KG1 (cell line): ENCODE results near the gene FAM81A.
"Not testable (repeated sequence)": the region's sequence is repeated elsewhere in the genome, so short reads cannot be mapped to it uniquely, and the experiment has no call there.

Experiments
- DNase-seq: peaks from one replicate; lab custom pipeline; 2025; lab: John Stamatoyannopoulos, UW

The FAM81A gene

DNA sequence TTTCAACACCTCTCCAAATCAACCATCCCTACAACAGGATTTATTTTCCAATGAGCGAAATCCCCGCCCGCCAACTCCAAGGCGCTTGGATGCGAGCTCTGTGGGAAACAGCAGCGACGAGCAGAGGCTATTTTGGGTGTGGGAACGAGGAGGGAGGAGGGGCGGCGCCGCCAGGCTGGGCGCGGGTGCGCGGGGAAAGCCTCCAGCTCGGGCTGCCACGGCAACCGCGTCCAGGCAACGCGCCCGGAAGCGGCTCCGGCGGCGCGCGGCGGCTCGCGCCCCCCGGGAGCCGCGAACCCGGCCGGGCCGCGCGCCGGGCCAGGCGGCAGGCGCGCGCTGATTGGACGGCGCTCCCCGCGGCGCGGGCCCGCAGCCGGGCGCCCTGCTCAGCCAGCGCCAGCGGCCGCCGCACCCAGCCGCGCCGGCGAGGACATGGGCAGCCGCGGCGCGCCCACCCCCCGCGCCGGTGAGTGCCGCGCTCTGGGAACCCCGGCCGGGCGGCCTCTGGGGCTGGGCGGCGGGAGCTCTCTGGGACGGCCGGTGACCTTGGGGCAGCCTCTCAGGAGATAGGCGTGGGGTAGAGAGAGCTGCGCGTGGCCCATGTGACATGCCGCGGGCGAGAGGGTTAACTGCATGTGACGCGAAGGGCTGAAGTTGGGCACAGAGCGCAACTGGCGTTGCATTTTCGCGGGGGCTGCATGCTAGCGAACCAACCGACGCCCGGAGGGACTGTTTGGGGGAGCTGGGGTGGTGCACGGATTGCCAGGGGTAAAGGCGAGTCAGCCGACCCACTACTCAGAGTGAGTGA, at the start of gene FAM81A:
FAM81A (plus strand) TSS at position 370 of the 808 bp plus-strand sequence. CDS start 20,441 bp downstream, outside the sequence.
- DNase-seq, result no peak

DNA sequence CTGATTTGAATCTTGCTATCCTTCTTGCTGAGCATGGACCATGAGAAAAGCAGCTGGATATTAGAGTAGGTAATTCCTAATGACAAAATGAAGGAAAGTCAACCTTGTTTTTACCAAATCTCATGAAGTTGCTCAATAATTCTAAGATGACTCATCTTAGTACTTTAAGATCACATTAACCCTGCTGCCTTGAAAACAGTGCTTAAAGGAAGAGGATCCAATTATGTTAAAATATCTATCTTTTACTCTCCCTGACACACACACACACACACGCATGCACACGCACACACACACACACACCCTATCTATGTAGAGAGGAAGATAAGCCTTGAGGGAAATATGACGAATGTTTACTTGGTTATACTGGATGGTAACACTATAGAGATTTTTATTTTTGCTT, 49.3 kb upstream of the FAM81A start:
- no peak for DNase-seq

DNA sequence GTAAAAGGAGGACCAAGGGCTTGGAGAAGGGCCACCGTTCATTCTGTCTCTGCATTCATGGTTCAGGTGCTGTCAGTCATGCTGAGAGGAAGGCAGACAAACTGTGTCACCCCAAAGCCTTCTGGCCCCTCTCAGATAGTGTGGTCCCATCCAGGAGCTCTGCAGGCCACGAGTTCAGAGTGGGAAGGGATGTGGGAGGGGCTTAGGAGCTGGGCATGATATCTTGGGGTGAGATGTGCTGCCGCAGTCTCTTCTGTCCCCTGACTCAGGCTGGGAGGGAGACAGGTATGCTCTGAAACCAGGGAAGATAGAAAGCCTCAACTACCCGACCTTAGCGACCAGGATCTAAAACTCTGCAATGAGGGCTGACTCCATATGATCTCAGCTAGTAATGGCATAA, 45.7 kb upstream of the FAM81A start:
- DNase-seq, result no peak

DNA sequence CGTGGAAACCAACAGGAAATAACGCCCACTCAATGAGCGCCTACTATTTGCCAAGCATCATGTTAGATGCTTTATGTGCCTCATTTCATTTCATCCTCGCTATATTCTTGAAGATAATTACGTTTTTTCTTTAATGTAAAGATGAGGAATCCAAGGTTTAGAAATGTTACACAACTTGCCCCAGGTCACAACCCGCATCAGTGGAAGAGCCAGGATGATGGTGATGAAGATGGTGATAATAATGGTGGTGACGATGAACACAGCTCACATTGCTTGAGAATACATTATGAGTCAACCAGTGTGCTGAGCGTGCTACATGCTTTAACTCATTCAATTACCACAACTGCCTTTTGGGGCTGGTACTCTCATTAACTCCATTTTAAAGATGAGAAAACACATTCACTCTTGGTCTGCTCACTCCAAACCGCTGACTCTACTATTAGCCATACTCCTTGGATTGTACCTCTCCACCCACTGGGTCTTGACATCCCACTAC, 43.8 kb upstream of the FAM81A start:
- no peak for DNase-seq

- no peak for DNase-seq
Observed at GRCh38 chr15:59396211-59396610, 41.8 kb upstream of the FAM81A start.

GRCh38 chr15:59396679-59397078, 41.3 kb upstream of the FAM81A start:
- no peak for DNase-seq

DNA sequence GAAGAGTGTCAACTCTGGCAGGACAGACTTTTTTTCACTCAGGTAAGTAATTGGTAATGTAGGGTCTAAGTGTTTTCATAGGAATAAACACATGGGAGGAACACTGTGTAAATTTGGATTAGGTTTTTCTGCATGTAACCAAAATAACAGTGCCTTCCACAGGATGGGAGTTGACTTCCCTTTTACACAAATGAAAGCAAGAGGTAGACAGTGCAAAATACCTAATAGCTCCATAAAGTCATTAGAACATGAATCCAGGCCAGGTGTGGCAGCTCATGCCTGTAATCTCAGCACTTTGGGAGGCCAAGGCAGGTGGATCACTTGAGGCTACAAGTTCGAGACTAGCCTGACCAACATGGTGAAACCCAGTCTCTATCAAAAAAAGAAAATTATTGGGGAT, 39.8 kb upstream of the FAM81A start:
- DNase-seq, result no peak

GRCh38 chr15:59399465-59400102, 38.4 kb upstream of the FAM81A start:
- no peak for DNase-seq

- DNase-seq, result no peak
Observed at GRCh38 chr15:59400103-59400813, 37.7 kb upstream of the FAM81A start.

DNA sequence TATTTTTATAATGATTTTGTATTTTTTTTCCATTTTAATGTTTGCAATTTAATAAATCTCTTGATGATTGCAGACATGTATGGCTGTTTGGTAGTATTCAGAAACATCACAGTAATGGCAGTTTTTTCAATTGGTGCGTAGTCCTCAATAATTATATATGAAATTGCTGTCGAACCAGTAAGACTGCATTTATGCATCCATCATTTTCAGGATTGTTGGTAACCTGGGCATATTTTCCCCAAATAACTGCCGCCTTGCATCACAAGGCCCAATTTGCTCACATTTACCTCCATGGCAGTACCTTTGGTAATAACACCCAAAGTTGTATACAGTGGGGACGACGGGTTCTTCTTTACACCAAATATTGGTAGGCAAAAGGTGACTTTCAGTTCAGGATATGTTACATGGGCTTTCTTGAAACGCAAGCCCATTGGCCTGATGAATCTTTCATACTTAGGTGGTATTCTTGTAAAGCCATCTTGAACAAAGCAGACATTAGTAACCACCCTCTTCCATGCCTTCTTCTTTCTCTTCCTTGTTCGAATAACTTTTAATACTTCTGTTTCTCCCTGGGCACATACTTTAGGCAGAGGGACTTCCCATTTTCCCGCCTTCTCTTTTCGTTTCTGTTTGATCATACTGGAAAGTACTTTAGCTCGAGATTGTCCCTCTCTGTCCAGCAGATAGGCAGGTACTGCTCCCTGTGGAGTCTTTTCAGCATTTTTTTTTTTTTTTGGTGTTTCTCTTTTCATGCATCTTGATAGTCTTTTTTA, 36.7 kb upstream of the FAM81A start:
- DNase-seq, result not testable (repeated sequence)

DNA sequence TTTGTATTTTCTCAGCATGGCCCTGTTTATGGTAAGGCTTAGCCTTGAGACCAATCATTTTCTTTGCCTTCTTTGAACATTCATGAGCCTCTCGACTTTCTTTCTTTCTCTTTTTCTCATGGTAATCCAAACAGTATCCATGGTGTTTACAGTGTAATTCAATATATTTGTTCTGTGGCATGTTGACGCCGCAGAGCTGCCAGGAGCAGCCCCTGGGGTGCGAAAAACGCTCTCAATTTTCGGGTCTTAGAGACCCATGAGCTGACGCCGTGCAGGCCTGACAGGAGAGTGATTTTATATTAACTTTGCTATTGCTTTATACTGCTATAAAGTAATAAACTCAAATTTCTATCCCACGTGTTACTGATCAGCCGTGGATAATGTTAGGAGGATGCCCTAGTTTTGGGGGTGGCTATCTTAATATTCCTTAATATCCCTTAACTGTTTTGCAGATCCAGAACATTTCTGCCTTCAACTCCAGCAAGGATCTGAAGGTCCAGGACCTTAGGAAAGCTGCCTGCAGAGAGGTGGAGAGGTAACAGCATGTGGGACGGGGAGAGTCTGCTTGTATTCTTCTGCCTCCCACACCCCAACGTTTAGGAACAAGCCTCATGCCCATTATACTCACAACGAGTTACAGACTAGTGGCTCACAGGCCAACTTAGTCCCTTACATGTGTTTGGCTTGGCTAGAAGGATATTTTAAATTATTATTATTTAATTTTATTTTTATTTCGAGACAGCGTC, 36.0 kb upstream of the FAM81A start:
- no peak for DNase-seq

DNA sequence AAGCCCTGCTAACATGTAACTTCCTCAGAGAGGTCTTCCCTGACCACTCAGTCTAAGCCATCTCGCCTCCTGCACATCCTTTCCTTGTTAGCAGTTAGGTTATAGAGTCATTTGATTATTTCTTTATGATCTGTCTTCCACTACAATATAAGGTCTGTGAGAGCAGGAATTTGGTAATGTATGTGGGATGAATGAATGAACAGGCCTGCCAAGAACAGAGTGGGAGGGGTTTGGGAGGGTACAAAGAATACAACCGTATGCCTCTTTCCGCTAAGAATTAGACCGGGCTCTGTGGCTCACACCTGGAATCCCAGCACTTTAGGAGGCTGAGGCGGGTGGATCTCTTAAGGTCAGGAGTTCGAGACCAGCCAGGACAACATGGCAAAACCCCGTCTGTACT, 32.9 kb upstream of the FAM81A start:
- DNase-seq, result no peak

DNA sequence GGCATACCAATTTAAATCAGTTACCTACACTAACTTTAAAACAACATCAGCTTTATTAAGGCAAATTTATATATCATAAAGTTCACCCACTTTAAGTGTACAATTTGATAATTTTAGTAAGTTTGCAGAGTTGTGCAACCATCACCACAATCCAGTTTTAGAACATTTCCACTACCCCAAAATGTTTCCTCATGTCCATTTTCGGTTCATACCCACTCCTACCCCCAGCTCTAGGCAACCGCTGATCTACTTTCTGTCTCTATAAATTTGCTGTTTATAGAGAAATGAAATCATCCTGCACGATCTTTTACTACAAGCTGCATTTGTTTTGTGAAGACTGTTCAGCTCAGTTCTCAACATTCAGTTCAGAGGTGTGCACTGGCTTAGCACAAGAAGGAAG, 31.5 kb upstream of the FAM81A start:
- no peak for DNase-seq

GRCh38 chr15:59407946-59408345, 30.0 kb upstream of the FAM81A start:
- DNase-seq, result no peak

DNA sequence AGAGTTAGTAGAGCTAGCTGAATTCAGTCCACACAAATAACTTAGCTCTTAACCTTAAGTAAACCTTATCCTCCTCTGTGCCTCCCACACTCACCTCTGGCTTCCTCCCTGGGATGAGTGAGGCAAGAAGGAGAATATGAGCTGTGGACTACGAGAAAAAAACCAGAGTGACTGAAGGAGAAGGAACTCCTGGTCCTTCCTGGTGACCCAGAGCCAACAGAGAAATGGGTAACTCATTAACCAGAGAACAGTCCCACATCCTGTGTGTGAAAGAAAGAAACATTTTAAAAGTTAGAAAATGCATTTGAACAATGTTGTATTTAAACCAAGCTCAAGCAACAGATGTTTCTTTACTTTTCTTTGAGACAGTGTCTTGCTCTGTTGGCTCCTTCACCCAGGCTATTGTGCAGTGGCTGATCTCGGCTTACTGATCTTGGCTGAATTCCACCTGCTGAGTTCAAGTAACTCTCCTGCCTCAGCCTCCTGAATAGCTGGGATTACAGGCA, 27.5 kb upstream of the FAM81A start:
- no peak for DNase-seq

GRCh38 chr15:59413577-59413976, 24.4 kb upstream of the FAM81A start:
- DNase-seq, result no peak

DNA sequence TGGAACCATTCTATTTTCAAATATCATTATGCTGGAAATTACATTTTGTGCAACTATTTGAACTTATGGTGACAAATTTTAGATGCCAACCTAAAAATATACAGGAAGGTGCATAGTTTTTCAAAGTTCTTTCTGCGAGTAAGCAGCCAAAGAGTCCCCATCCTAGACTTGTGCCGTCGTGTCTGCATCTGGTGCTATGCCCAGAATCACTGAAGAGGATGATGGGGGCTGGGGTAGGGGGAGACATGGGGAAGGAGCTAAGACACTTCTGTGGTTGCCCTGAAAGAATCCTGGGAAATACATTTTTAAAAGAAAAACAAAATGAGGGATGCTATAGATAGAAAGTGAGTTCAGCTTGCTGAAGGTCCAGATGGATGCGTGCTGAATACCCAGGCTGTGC, 21.2 kb upstream of the FAM81A start:
- no peak for DNase-seq

- no peak for DNase-seq
Observed at GRCh38 chr15:59419170-59419569, 18.8 kb upstream of the FAM81A start.

DNA sequence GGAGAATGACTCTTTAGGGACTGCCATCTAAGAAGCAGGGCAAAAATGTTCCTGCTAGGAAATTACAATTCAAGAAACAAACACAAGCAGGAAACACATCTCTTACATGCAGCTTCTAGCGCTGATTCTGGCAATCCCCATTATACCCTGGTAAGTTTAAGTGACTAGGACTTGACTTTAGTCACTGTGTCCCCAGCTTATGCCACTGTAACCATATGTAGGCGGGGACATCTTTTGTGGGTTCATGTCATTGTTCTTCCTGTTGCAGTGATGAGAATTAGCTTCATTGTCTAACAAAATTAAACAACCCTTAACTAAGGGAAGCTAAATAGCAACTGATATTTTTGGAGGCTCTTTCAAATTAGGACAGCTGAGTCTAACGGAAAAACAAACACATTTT, 17.9 kb upstream of the FAM81A start:
- no peak for DNase-seq

- no peak for DNase-seq
Observed at GRCh38 chr15:59420986-59421618, 16.9 kb upstream of the FAM81A start.

DNA sequence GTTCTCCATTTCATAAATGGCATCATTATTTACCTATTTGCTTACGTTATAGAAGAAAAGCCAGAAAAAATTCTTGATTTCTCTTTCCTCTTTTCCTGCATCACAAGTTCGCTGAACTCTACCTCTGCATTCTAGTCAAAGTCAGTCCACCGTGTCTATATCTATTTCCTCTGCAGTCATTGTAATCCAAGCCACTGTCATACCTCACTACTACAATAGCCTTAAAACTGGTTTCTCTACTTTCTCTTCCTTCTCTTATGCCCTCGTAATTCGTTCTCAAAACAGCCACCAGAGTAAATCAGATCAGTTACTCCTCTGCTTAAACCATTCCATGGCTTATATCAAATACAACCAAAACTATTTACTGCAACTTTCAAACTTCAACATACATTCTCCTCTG, 13.4 kb upstream of the FAM81A start:
- no peak for DNase-seq
